ENCODE data around the gene BCCIP. TPM values are rescaled to one million over a fixed set of nuclear protein-coding genes. Genes with fewer than 3 reads are reported as not detected.

Gene BCCIP
- total and polyA plus RNA-seq, 2 donors (not counting 1 experiment from before 2014, with no cell fraction given) = 10.5 to 40.7 TPM

DNA sequence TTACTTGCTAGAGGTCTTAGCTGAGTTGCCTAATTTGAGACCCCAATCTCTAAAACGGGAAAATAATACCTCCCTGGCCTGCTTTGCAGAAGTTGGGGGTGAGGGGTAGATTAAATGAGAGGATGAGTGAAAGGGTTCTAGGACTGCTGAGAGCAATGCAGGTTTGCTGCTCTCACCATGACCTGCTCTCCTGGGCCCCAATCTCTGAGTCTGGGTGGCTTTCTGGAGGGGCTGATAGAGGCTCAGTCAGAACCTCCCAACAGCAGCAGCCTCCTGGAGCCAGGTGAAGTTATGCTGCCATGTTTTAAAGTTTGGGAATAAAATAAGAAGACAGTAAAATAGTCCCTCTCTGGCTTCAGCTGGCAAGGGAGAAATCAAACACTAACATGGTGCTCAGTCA, 7.6 kb upstream of the BCCIP start:
- Mint-ChIP-seq H3K27ac (no peak overlapping the region), H3K27me3 (no peaks in the 10 kb centered on the region), H3K4me3 (no peak overlapping the region), H3K4me1 (peaks cover 6% of the 10 kb centered on the region), H3K9me3 (ENCODE audit: insufficient read depth) (no peaks in the 10 kb centered on the region)
- no CpG with 5 or more reads among the region's 1 CpG for WGBS (ENCODE audit: insufficient coverage)
- H3K9me3 ChIP-seq (ENCODE audit: control extremely low read depth in 1 of 3, control insufficient read depth in 2 of 3, insufficient read depth in 1 of 3, low read length in 2 of 3) = no peaks in the 10 kb centered on the region
- H3K9ac ChIP-seq (ENCODE audit: low read length) = no peak overlapping the region
- DNase-seq (no peak), ATAC-seq (ENCODE audit: low read depth) (no peak)
- no peaks in the 10 kb centered on the region for H3K27me3 ChIP-seq (replicated peaks in 1 of 4; ENCODE audit: control extremely low read depth in 1 of 4, control insufficient read depth in 3 of 4, insufficient read depth in 4 of 4, low read length in 3 of 4)
- no peaks in the 10 kb centered on the region for H3K79me2 ChIP-seq (ENCODE audit: control insufficient read depth, insufficient read depth, low read length)
- no peak overlapping the region for H3K27ac ChIP-seq (ENCODE audit: low read length in 2 of 2)
- H3K36me3 ChIP-seq (replicated peaks in 1 of 2; ENCODE audit: control extremely low read depth in 1 of 2, control insufficient read depth in 1 of 2, extremely low read depth in 1 of 2, insufficient read depth in 2 of 2, low read length in 1 of 2) = peaks cover 1 to 21% of the 10 kb centered on the region in 2 experiments
- no peaks in the 10 kb centered on the region for H4K20me1 ChIP-seq (ENCODE audit: control insufficient read depth, insufficient read depth, low read length, poor library complexity, severe bottlenecking)
- H3K4me2 ChIP-seq (replicated peaks; ENCODE audit: low read depth, low read length, poor library complexity, severe bottlenecking) = no peak overlapping the region
- CTCF ChIA-PET = no interaction called here
- H3K4me1 ChIP-seq (ENCODE audit: control insufficient read depth in 2 of 2, insufficient read depth in 2 of 2, low read length in 2 of 2) = peaks cover 0 to 2% of the 10 kb centered on the region in 2 donors
- H2AFZ ChIP-seq (ENCODE audit: insufficient read depth, low read depth, low read length, poor library complexity, severe bottlenecking) = no peak overlapping the region
- no peak overlapping the region for H3K4me3 ChIP-seq (ENCODE audit: control extremely low read depth in 1 of 5, extremely low read depth in 1 of 5, insufficient read depth in 1 of 5, low read depth in 2 of 5, low read length in 4 of 5)
- intact Hi-C loops (cut with micrococcal nuclease) = no loop called here
- TF ChIP-seq EZH2 (IDR thresholded peaks at IDR 0.05; ENCODE audit: borderline replicate concordance, insufficient read depth, low read depth, low read length, poor library complexity, severe bottlenecking) = no peak
- TF ChIP-seq CTCF (IDR thresholded peaks at IDR 0.05) = no peak
- POLR2A ChIA-PET = no interaction called here

GRCh38 chr10:125816548-125816947, 6.8 kb upstream of the BCCIP start:
- TF ChIP-seq CTCF (IDR thresholded peaks at IDR 0.05) = no peak
- TF ChIP-seq EZH2 (IDR thresholded peaks at IDR 0.05; ENCODE audit: borderline replicate concordance, insufficient read depth, low read depth, low read length, poor library complexity, severe bottlenecking) = no peak
- no peak overlapping the region for H3K4me2 ChIP-seq (replicated peaks; ENCODE audit: low read depth, low read length, poor library complexity, severe bottlenecking)

More at GRCh38 chr10:125816548-125816947, 6.8 kb upstream of the BCCIP start:
- intact Hi-C loops (cut with micrococcal nuclease) = no loop called here
- no peaks in the 10 kb centered on the region for H3K9me3 ChIP-seq (ENCODE audit: control extremely low read depth in 1 of 3, control insufficient read depth in 2 of 3, insufficient read depth in 1 of 3, low read length in 2 of 3)
- H3K27me3 Mint-ChIP-seq = no peaks in the 10 kb centered on the region
- H3K27me3 ChIP-seq (replicated peaks in 1 of 4; ENCODE audit: control extremely low read depth in 1 of 4, control insufficient read depth in 3 of 4, insufficient read depth in 4 of 4, low read length in 3 of 4) = no peaks in the 10 kb centered on the region
- no peak overlapping the region for H3K4me3 Mint-ChIP-seq
- H3K79me2 ChIP-seq (ENCODE audit: control insufficient read depth, insufficient read depth, low read length) = no peaks in the 10 kb centered on the region
- H3K4me1 ChIP-seq (ENCODE audit: control insufficient read depth in 2 of 2, insufficient read depth in 2 of 2, low read length in 2 of 2) = peaks cover 0 to 2% of the 10 kb centered on the region in 2 donors
- CTCF ChIA-PET = interaction anchor here (0.5 kb wide), 1 partner anchor 183 kb away, joined by 3 read pairs; no protein-coding TSS in a partner anchor
- H4K20me1 ChIP-seq (ENCODE audit: control insufficient read depth, insufficient read depth, low read length, poor library complexity, severe bottlenecking) = no peaks in the 10 kb centered on the region
- H3K27ac Mint-ChIP-seq = no peak overlapping the region
- H3K9me3 Mint-ChIP-seq (ENCODE audit: insufficient read depth) = no peaks in the 10 kb centered on the region
- POLR2A ChIA-PET = no interaction called here
- no peak overlapping the region for H2AFZ ChIP-seq (ENCODE audit: insufficient read depth, low read depth, low read length, poor library complexity, severe bottlenecking)
- no peak overlapping the region for H3K4me3 ChIP-seq (ENCODE audit: control extremely low read depth in 1 of 5, extremely low read depth in 1 of 5, insufficient read depth in 1 of 5, low read depth in 2 of 5, low read length in 4 of 5)
- no peak overlapping the region for H3K9ac ChIP-seq (ENCODE audit: low read length)
- H3K4me1 Mint-ChIP-seq = peaks cover 13% of the 10 kb centered on the region
- ATAC-seq (ENCODE audit: low read depth) (no peak), DNase-seq (no peak)
- WGBS (ENCODE audit: insufficient coverage) = no CpG with 5 or more reads among the region's 4 CpGs
- H3K36me3 ChIP-seq (replicated peaks in 1 of 2; ENCODE audit: control extremely low read depth in 1 of 2, control insufficient read depth in 1 of 2, extremely low read depth in 1 of 2, insufficient read depth in 2 of 2, low read length in 1 of 2) = peaks cover 1 to 18% of the 10 kb centered on the region in 2 experiments
- no peak overlapping the region for H3K27ac ChIP-seq (ENCODE audit: low read length in 2 of 2)

Measured in B cell (primary cell).